ENCODE measurements around the gene CACNA1C.

GRCh38 chr12:2168808-2169207 lies 116.0 kb downstream of the CACNA1C start:
- TF ChIP-seq CTCF (IDR thresholded peaks at IDR 0.05) = no peak
- no peak for TF ChIP-seq POLR2A (IDR thresholded peaks at IDR 0.05)

All from esophagus squamous epithelium (tissue), 4 donors.